A172 (cell line): Measurements from ENCODE around the gene NSMCE1. TPM values are rescaled to one million over a fixed set of nuclear protein-coding genes. Genes with fewer than 3 reads are reported as not detected.
A peak's percentile ranks its signal among the peaks of the same experiment; 100 is the strongest.

Source experiments
- DNase-seq: peaks from one replicate; pipeline ENCODE4 v3.0.0-alpha.2; 2015; ENCODE audit warnings: low spot score
- total RNA-seq: library from RNA; depleted of rRNA; stranded (reverse); fragments of >200 nt; shearing (Covaris generic); gene quantifications from 2 replicates; pipeline ENCODE4 v1.2.3, GENCODE V29; 2014

The NSMCE1 gene
- total RNA-seq, 1 experiment from 2014 or later: 104 TPM

- DNase-seq: peak; percentile 64
Observed at GRCh38 chr16:27230562-27231001, 38.0 kb downstream of the NSMCE1 start.

- DNase-seq: no peak
Observed at GRCh38 chr16:27229891-27230470, 38.6 kb downstream of the NSMCE1 start.

- no peak for DNase-seq
Observed at GRCh38 chr16:27228621-27229501, 39.7 kb downstream of the NSMCE1 start.

GRCh38 chr16:27228045-27228444 is 40.5 kb downstream of the NSMCE1 start:
- no peak for DNase-seq

GRCh38 chr16:27226976-27227705 is 41.4 kb downstream of the NSMCE1 start:
- no peak for DNase-seq

GRCh38 chr16:27226476-27226875 is 42.1 kb downstream of the NSMCE1 start:
- no peak for DNase-seq

- DNase-seq: no peak
Observed at GRCh38 chr16:27225536-27226360, 42.8 kb downstream of the NSMCE1 start.

GRCh38 chr16:27224741-27225300 is 43.8 kb downstream of the NSMCE1 start:
- DNase-seq: no peak

GRCh38 chr16:27224271-27224737 is 44.3 kb downstream of the NSMCE1 start:
- DNase-seq: no peak

GRCh38 chr16:27223701-27224100 is 44.9 kb downstream of the NSMCE1 start:
- DNase-seq: no peak

- DNase-seq: no peak
Observed at GRCh38 chr16:27223226-27223610, 45.4 kb downstream of the NSMCE1 start.

- DNase-seq: peak; percentile 88
Observed at GRCh38 chr16:27222249-27223225, 46.0 kb downstream of the NSMCE1 start.

GRCh38 chr16:27221576-27222248 is 46.9 kb downstream of the NSMCE1 start:
- peak; percentile 24 for DNase-seq

- DNase-seq: no peak
Observed at GRCh38 chr16:27220991-27221390, 47.6 kb downstream of the NSMCE1 start.

GRCh38 chr16:27220527-27220926 is 48.0 kb downstream of the NSMCE1 start:
- no peak for DNase-seq

- DNase-seq: no peak
Observed at GRCh38 chr16:27220120-27220519, 48.5 kb downstream of the NSMCE1 start.

- no peak for DNase-seq
Observed at GRCh38 chr16:27219161-27219560, 49.4 kb downstream of the NSMCE1 start.

GRCh38 chr16:27218756-27219155 is 49.8 kb downstream of the NSMCE1 start:
- no peak for DNase-seq

GRCh38 chr16:27217256-27217655 is 51.3 kb downstream of the NSMCE1 start:
- DNase-seq: peak; percentile 83
